Thoracic aorta (tissue), 2 donors: ENCODE results near the gene ZNF600. TPM values are rescaled to one million over a fixed set of nuclear protein-coding genes. Genes with fewer than 3 reads are reported as not detected.
"Not testable (repeated sequence)": the region's sequence is repeated elsewhere in the genome, so short reads cannot be mapped to it uniquely, and the experiment has no call there.

ENCODE experiments used
- ATAC-seq: fragments of 150-250 bp; one replicate; pipeline ENCODE4 v1.8.0; 2017; ENCODE audit warnings: low read depth; ENCODE audit not compliant: insufficient number of reproducible peaks, low FRiP score
- DNase-seq: peaks from one replicate; pipeline ENCODE4 v3.0.0-alpha.2; 2020; ENCODE audit warnings: low spot score
- H3K27ac ChIP-seq, 2 donors: fragments of 200-600 bp; sonication (generic); 1 replicate in 1 of 2; 2 replicates in 1 of 2; pipeline ENCODE4 v1.5.1; 2016; ENCODE audit warnings: mild to moderate bottlenecking in 2 of 2, moderate library complexity in 2 of 2
- H3K27me3 ChIP-seq: fragments of 200-600 bp; sonication (generic); replicated peaks from 2 replicates; pipeline ENCODE4 v1.6.0; 2016; ENCODE audit warnings: mild to moderate bottlenecking; ENCODE audit not compliant: insufficient read depth
- H3K36me3 ChIP-seq: fragments of 200-600 bp; sonication (generic); one replicate; pipeline ENCODE4 v1.5.1; 2016
- H3K4me1 ChIP-seq, 2 donors: fragments of 200-600 bp; sonication (generic); 1 replicate in 1 of 2; 2 replicates in 1 of 2; pipeline versions ENCODE4 v1.5.1 to v1.6.0; 2016; ENCODE audit warnings: low read depth in 2 of 2, mild to moderate bottlenecking in 1 of 2; ENCODE audit not compliant: control insufficient read depth in 1 of 2
- H3K4me3 ChIP-seq: fragments of 200-600 bp; sonication (generic); 2 replicates; pipeline ENCODE4 v1.5.1; 2016; ENCODE audit warnings: mild to moderate bottlenecking
- H3K9me3 ChIP-seq: fragments of 200-600 bp; sonication (generic); 2 replicates; pipeline ENCODE4 v1.5.1; 2016
- CTCF ChIP-seq: fragments of 200-600 bp; sonication (generic); IDR thresholded peaks from one replicate; pipeline ENCODE4 v1.5.1; 2019; ENCODE audit warnings: antibody characterized with exemption
- total RNA-seq, 2 donors: library from RNA; depleted of rRNA; stranded (reverse); fragments of >200 nt; gene quantifications; one replicate each; pipeline versions ENCODE4 v1.1.0 to v1.2.3, GENCODE V29; 2016

The ZNF600 gene
- total RNA-seq, 2 donors from 2014 or later = 10.4 to 15.2 TPM

- H3K36me3 ChIP-seq = peaks cover 18% of the 10 kb centered on the region
- ATAC-seq (no peak), DNase-seq (no peak)
- no peaks in the 10 kb centered on the region for H3K4me1 ChIP-seq
- no peak for TF ChIP-seq CTCF
- H3K9me3 ChIP-seq = no peaks in the 10 kb centered on the region
- no peak overlapping the region for H3K4me3 ChIP-seq
- H3K27me3 ChIP-seq = no peaks in the 10 kb centered on the region
- no peak overlapping the region for H3K27ac ChIP-seq
These were observed 64.3 kb downstream of the ZNF600 start for GRCh38 chr19:52722062-52723003.

- not testable (repeated sequence) for H3K4me3 ChIP-seq, H3K27me3 ChIP-seq, DNase-seq, H3K9me3 ChIP-seq, H3K4me1 ChIP-seq, H3K27ac ChIP-seq, ATAC-seq
- H3K36me3 ChIP-seq = peaks cover 12% of the 10 kb centered on the region
These were observed 66.0 kb downstream of the ZNF600 start for GRCh38 chr19:52720541-52720940.

- no peak overlapping the region for H3K27ac ChIP-seq
- no peak overlapping the region for H3K4me3 ChIP-seq
- peaks cover 28% of the 10 kb centered on the region for H3K36me3 ChIP-seq
These were observed 70.1 kb downstream of the ZNF600 start for GRCh38 chr19:52716522-52716921.

GRCh38 chr19:52715902-52716301 lies 70.7 kb downstream of the ZNF600 start:
- not testable (repeated sequence) for H3K9me3 ChIP-seq, H3K27me3 ChIP-seq, ATAC-seq, H3K4me1 ChIP-seq, H3K27ac ChIP-seq, H3K4me3 ChIP-seq, DNase-seq
- peaks cover 30% of the 10 kb centered on the region for H3K36me3 ChIP-seq

More at GRCh38 chr19:52716522-52716921, 70.1 kb downstream of the ZNF600 start:
- DNase-seq (no peak), ATAC-seq (no peak)
- Histone ChIP-seq H3K27me3 (no peaks in the 10 kb centered on the region), H3K4me1 (no peaks in the 10 kb centered on the region), H3K9me3 (no peaks in the 10 kb centered on the region)
- TF ChIP-seq CTCF = no peak

- not testable (repeated sequence) for H3K27ac ChIP-seq, H3K27me3 ChIP-seq, H3K9me3 ChIP-seq, H3K4me3 ChIP-seq, H3K4me1 ChIP-seq, DNase-seq, ATAC-seq
- H3K36me3 ChIP-seq = peaks cover 32% of the 10 kb centered on the region
These were observed 71.3 kb downstream of the ZNF600 start for GRCh38 chr19:52715330-52715729.

Other genes starting within 250 kb of the ZNF600 start
- 10 to 100 TPM; 16.0 to 22.7 TPM for gene ZNF701, start 216.5 kb downstream of the ZNF600 start, total RNA-seq
- 100 to 1,000 TPM in 1 of 2 donors, 10 to 100 TPM in 1; 70.0 to 143 TPM for gene ZNF83, start 148.4 kb downstream of the ZNF600 start, total RNA-seq
- 10 to 100 TPM; 26.3 to 30.0 TPM for gene ZNF611, start 51.7 kb downstream of the ZNF600 start, total RNA-seq
- 10 to 100 TPM in 1 of 2 donors, 1 to 10 TPM in 1; 6.0 to 11.9 TPM for gene ZNF28, start 34.8 kb upstream of the ZNF600 start, total RNA-seq
- gene ZNF468, start 70.8 kb upstream of the ZNF600 start, total RNA-seq = 10 to 100 TPM in 1 of 2 donors, 1 to 10 TPM in 1; 7.3 to 18.2 TPM
- gene ZNF320, start 110.8 kb upstream of the ZNF600 start, total RNA-seq = 10 to 100 TPM; 18.3 to 26.1 TPM
- 1 to 10 TPM; 1.4 to 2.6 TPM for gene ZNF888, start 136.6 kb upstream of the ZNF600 start, total RNA-seq
- 10 to 100 TPM in 1 of 2 donors, 1 to 10 TPM in 1; 6.5 to 13.7 TPM for gene ZNF816, start 176.1 kb upstream of the ZNF600 start, total RNA-seq
- not detected for gene ERVV-1, start 227.1 kb upstream of the ZNF600 start, total RNA-seq